PC-9 (cell line): ENCODE data around the gene DCTN2. TPM values are rescaled to one million over a fixed set of nuclear protein-coding genes. Genes with fewer than 3 reads are reported as not detected.
A peak's percentile ranks its signal among the peaks of the same experiment; 100 is the strongest.

Experiments used
- BruUV-seq: library from RNA; stranded (reverse); fragments of 400-500 nt; replicated peaks from 2 replicates; lab custom pipeline; 2021; lab: Mats Ljungman, UMichigan
- CTCF ChIA-PET: fragments of 300-600 bp; sonication (Branson Sonifier 250); formaldehyde crosslinking; loops from one replicate; lab custom pipeline; 2022; ENCODE audit warnings: antibody characterized with exemption; lab: Charles Lee
- POLR2A ChIA-PET: fragments of 300-600 bp; sonication (Branson Sonifier 250); formaldehyde crosslinking; loops from one replicate; lab custom pipeline; 2022; ENCODE audit warnings: antibody characterized with exemption; ENCODE audit not compliant: unreplicated experiment; lab: Charles Lee
- DNase-seq, 2 experiments: peaks; one replicate each; pipeline versions ENCODE4 v3.0.0 to v3.0.0-alpha.2; 2015 to 2022; ENCODE audit warnings: mixed read lengths in 1 of 2
- H2AFZ ChIP-seq: fragments of 200-600 bp; sonication (generic); 2 replicates; pipeline ENCODE4 v1.8.1; 2017; ENCODE audit warnings: antibody characterized with exemption
- H3F3A ChIP-seq: fragments of 200-600 bp; sonication (generic); 2 replicates; pipeline ENCODE4 v1.8.1; 2017; ENCODE audit warnings: antibody characterized with exemption, mild to moderate bottlenecking, low read depth; ENCODE audit not compliant: insufficient read depth
- H3K27ac ChIP-seq: fragments of 200-600 bp; sonication (generic); 2 replicates; pipeline ENCODE4 v1.6.1; 2016; ENCODE audit warnings: mixed run types
- H3K27me3 ChIP-seq: fragments of 200-600 bp; sonication (generic); 2 replicates; pipeline ENCODE4 v1.6.1; 2016; ENCODE audit warnings: low read depth, mixed run types; ENCODE audit not compliant: insufficient read depth
- H3K36me3 ChIP-seq: fragments of 200-600 bp; sonication (generic); 2 replicates; pipeline ENCODE4 v1.6.1; 2016; ENCODE audit warnings: low read depth, mixed run types
- H3K4me1 ChIP-seq: fragments of 200-600 bp; sonication (generic); replicated peaks from 2 replicates; pipeline ENCODE4 v1.6.1; 2016; ENCODE audit warnings: mixed run types; ENCODE audit not compliant: insufficient read depth
- H3K4me2 ChIP-seq: fragments of 200-600 bp; sonication (generic); 2 replicates; pipeline ENCODE4 v1.6.1; 2017; ENCODE audit warnings: mixed run types
- H3K4me3 ChIP-seq: fragments of 200-600 bp; sonication (generic); 2 replicates; pipeline ENCODE4 v1.6.1; 2016; ENCODE audit warnings: mixed run types
- H3K79me2 ChIP-seq: fragments of 200-600 bp; sonication (generic); 2 replicates; pipeline ENCODE4 v1.6.1; 2017; ENCODE audit warnings: low read depth, mixed run types
- H3K9me2 ChIP-seq: fragments of 200-600 bp; sonication (generic); 2 replicates; pipeline ENCODE4 v1.8.1; 2017; ENCODE audit warnings: mild to moderate bottlenecking; ENCODE audit not compliant: insufficient read depth
- H3K9me3 ChIP-seq: fragments of 200-600 bp; sonication (generic); 2 replicates; pipeline ENCODE4 v1.8.1; 2016; ENCODE audit warnings: low read depth; ENCODE audit not compliant: insufficient read depth
- H4K20me1 ChIP-seq: fragments of 200-600 bp; sonication (generic); 2 replicates; pipeline ENCODE4 v1.8.1; 2017; ENCODE audit not compliant: insufficient read depth
- CTCF ChIP-seq: fragments of 200-600 bp; sonication (generic); conservative IDR thresholded peaks from 2 replicates; pipeline ENCODE4 v1.6.1; 2017; ENCODE audit warnings: mixed run types, antibody characterized with exemption, mild to moderate bottlenecking, moderate library complexity
- EZH2 ChIP-seq: fragments of 200-600 bp; sonication (generic); IDR thresholded peaks from 2 replicates; pipeline ENCODE4 v1.8.0; 2017; ENCODE audit warnings: antibody characterized with exemption, low read depth
- intact Hi-C: fragments of 100-400 bp; cut with micrococcal nuclease; formaldehyde crosslinking; loops from one replicate; pipeline ENCODE4 v1.10.0; 2022; ENCODE audit not compliant: unreplicated experiment
- microRNA-seq: library from miRNA; unstranded; fragments of <30 nt; microRNA quantifications from one replicate; pipeline ENCODE4 v1.2.0, GENCODE V29; 2021; ENCODE audit warnings: borderline number of aligned reads, borderline replicate concordance
- total RNA-seq: library from RNA; stranded (reverse); gene quantifications from 2 replicates; pipeline ENCODE4 v1.2.3, GENCODE V29; 2021

The DCTN2 gene
- total RNA-seq, 1 experiment from 2014 or later, result 105 TPM

GRCh38 chr12:57485695-57486094 lies 61.3 kb downstream of the DCTN2 start:
- ChIA-PET POLR2A (interaction anchor here (0.6 kb wide), 2 partner anchors 26 to 62 kb away, joined by 4 read pairs; partner anchors contain the start of gene GLI1), CTCF (no interaction called here)
- TF ChIP-seq EZH2 (no peak), CTCF (no peak)
- Histone ChIP-seq H4K20me1 (peaks cover 19% of the 10 kb centered on the region), H3K4me3 (no peak overlapping the region), H3K4me1 (no peaks in the 10 kb centered on the region; the same call in 1 of the 2 replicates), H2AFZ (no peak overlapping the region), H3K4me2 (no peak overlapping the region), H3F3A (peaks cover 22% of the 10 kb centered on the region; the same call in 1 of the 2 replicates), H3K79me2 (peaks cover 27% of the 10 kb centered on the region), H3K9me2 (no peaks in the 10 kb centered on the region), H3K27ac (no peak overlapping the region), H3K27me3 (peaks cover 12% of the 10 kb centered on the region; the same call in 1 of the 2 replicates), H3K36me3 (peaks cover 22% of the 10 kb centered on the region), H3K9me3 (no peaks in the 10 kb centered on the region)
- intact Hi-C loops, result no loop called here
- no TSS peak for BruUV-seq
- DNase-seq, result no peak

- Histone ChIP-seq H3K4me2 (no peak overlapping the region), H3K4me1 (no peaks in the 10 kb centered on the region), H3K79me2 (peaks cover 6% of the 10 kb centered on the region), H3K27me3 (peaks cover 21% of the 10 kb centered on the region; the same call in 1 of the 2 replicates), H2AFZ (no peak overlapping the region), H3K9me3 (no peaks in the 10 kb centered on the region), H3K27ac (no peak overlapping the region), H3F3A (peaks cover 6% of the 10 kb centered on the region; the same call in 1 of the 2 replicates), H3K36me3 (peaks cover 2% of the 10 kb centered on the region; the same call in 1 of the 2 replicates), H3K4me3 (no peak overlapping the region), H4K20me1 (peaks cover 1% of the 10 kb centered on the region; the same call in 1 of the 2 replicates), H3K9me2 (no peaks in the 10 kb centered on the region)
- DNase-seq, result peak in 1 of 2 experiments; percentile 46
- BruUV-seq, result no TSS peak
- intact Hi-C loops, result no loop called here
- TF ChIP-seq CTCF, result no peak
- CTCF ChIA-PET, result interaction anchor here (0.6 kb wide), 1 partner anchor 204 kb away, joined by 19 read pairs; no protein-coding TSS in a partner anchor
- POLR2A ChIA-PET, result no interaction called here
Measured at GRCh38 chr12:57483466-57483865, 63.5 kb downstream of the DCTN2 start.

- Histone ChIP-seq H3K79me2 (no peaks in the 10 kb centered on the region), H3K27me3 (peaks cover 25% of the 10 kb centered on the region; the same call in 1 of the 2 replicates), H3K27ac (no peak overlapping the region), H3K4me1 (no peaks in the 10 kb centered on the region), H4K20me1 (no peaks in the 10 kb centered on the region), H3F3A (peaks cover 6% of the 10 kb centered on the region; the same call in 1 of the 2 replicates), H3K4me2 (no peak overlapping the region), H3K36me3 (no peaks in the 10 kb centered on the region), H3K9me3 (no peaks in the 10 kb centered on the region), H3K4me3 (no peak overlapping the region), H2AFZ (no peak overlapping the region), H3K9me2 (no peaks in the 10 kb centered on the region)
- ChIA-PET CTCF (no interaction called here), POLR2A (no interaction called here)
- intact Hi-C loops, result no loop called here
- BruUV-seq, result no TSS peak
- TF ChIP-seq CTCF (no peak), EZH2 (no peak)
- no peak for DNase-seq
Measured at GRCh38 chr12:57481671-57482070, 65.3 kb downstream of the DCTN2 start.

Small RNA genes lying within 50 kb of the gene (microRNA-seq; reads per million reads assigned to microRNA genes)
- gene MIR616 (not detected), gene MIR6758 (not detected)

Other genes starting within 250 kb of the DCTN2 start
- gene R3HDM2, start 116.1 kb downstream of the DCTN2 start, total RNA-seq, result 54.4 and 65.1 TPM in 2 replicates
- gene INHBC, start 112.4 kb downstream of the DCTN2 start, total RNA-seq, result 0.35 TPM in 1 of 2 replicates, not detected in the other
- 0.73 and 0.90 TPM in 2 replicates for gene INHBE, start 91.9 kb downstream of the DCTN2 start, total RNA-seq
- not detected in 2 replicates for gene GLI1, start 87.4 kb downstream of the DCTN2 start, total RNA-seq
- not detected in 2 replicates for gene ARHGAP9, start 67.3 kb downstream of the DCTN2 start, total RNA-seq
- 307 and 366 TPM in 2 replicates for gene MARS1, start 59.1 kb downstream of the DCTN2 start, total RNA-seq
- 15.6 and 17.3 TPM in 2 replicates for gene DDIT3, start 26.7 kb downstream of the DCTN2 start, total RNA-seq
- gene MBD6, start 24.4 kb downstream of the DCTN2 start, total RNA-seq, result 47.3 and 78.4 TPM in 2 replicates
- 0.07 TPM in 1 of 2 replicates, not detected in the other for gene KIF5A, start 2.9 kb upstream of the DCTN2 start, total RNA-seq
- 47.7 and 48.7 TPM in 2 replicates for gene PIP4K2C, start 44.0 kb upstream of the DCTN2 start, total RNA-seq
- 16.2 and 18.1 TPM in 2 replicates for gene DTX3, start 57.6 kb upstream of the DCTN2 start, total RNA-seq
- 12.9 and 18.8 TPM in 2 replicates for gene ARHGEF25, start 64.2 kb upstream of the DCTN2 start, total RNA-seq
- gene B4GALNT1, start 86.0 kb upstream of the DCTN2 start, total RNA-seq, result 15.0 and 17.9 TPM in 2 replicates
- gene OS9, start 146.9 kb upstream of the DCTN2 start, total RNA-seq, result 96.7 and 108 TPM in 2 replicates
- 0.40 and 0.50 TPM in 2 replicates for gene AGAP2, start 191.6 kb upstream of the DCTN2 start, total RNA-seq
- gene TSPAN31, start 197.8 kb upstream of the DCTN2 start, total RNA-seq, result 18.2 and 22.5 TPM in 2 replicates
- gene CDK4, start 205.1 kb upstream of the DCTN2 start, total RNA-seq, result 156 and 194 TPM in 2 replicates
- gene MARCHF9, start 207.9 kb upstream of the DCTN2 start, total RNA-seq, result 18.9 and 21.2 TPM in 2 replicates
- 1.6 and 1.8 TPM in 2 replicates for gene CYP27B1, start 219.9 kb upstream of the DCTN2 start, total RNA-seq
- gene METTL1, start 224.9 kb upstream of the DCTN2 start, total RNA-seq, result 15.8 and 17.9 TPM in 2 replicates
- 13.1 and 17.8 TPM in 2 replicates for gene EEF1AKMT3, start 225.4 kb upstream of the DCTN2 start, total RNA-seq
- gene TSFM, start 235.6 kb upstream of the DCTN2 start, total RNA-seq, result 38.1 and 44.8 TPM in 2 replicates